Neural progenitor cell (in vitro differentiated cells): ENCODE measurements around the gene WBP1L. TPM values are rescaled to one million over a fixed set of nuclear protein-coding genes. Genes with fewer than 3 reads are reported as not detected.

Experiments used
- DNase-seq: peaks from one replicate; pipeline ENCODE4 v3.0.0-alpha.2; 2016; ENCODE audit warnings: low spot score
- H2AFZ ChIP-seq: fragments of 200-600 bp; sonication (generic); replicated peaks from 2 replicates; pipeline ENCODE4 v1.6.1; 2016; ENCODE audit warnings: antibody characterized with exemption
- H3F3A ChIP-seq: fragments of 200-600 bp; sonication (generic); 2 replicates; pipeline ENCODE4 v1.6.1; 2016; ENCODE audit warnings: antibody characterized with exemption, low read depth
- H3K27ac ChIP-seq: fragments of 200-600 bp; sonication (generic); 2 replicates; pipeline ENCODE4 v1.5.1; 2016; ENCODE audit warnings: mild to moderate bottlenecking
- H3K27me3 ChIP-seq: fragments of 200-600 bp; sonication (generic); 2 replicates; pipeline ENCODE4 v1.6.1; 2016; ENCODE audit warnings: mild to moderate bottlenecking, moderate library complexity
- H3K36me3 ChIP-seq: fragments of 200-600 bp; sonication (generic); 2 replicates; pipeline ENCODE4 v1.5.1; 2016
- H3K4me1 ChIP-seq: fragments of 200-600 bp; sonication (generic); 2 replicates; pipeline ENCODE4 v1.6.1; 2016; ENCODE audit warnings: mixed run types
- H3K4me2 ChIP-seq: fragments of 200-600 bp; sonication (generic); 2 replicates; pipeline ENCODE4 v1.6.1; 2016
- H3K4me3 ChIP-seq: fragments of 200-600 bp; sonication (generic); 2 replicates; pipeline ENCODE4 v1.5.1; 2016
- H3K79me2 ChIP-seq: fragments of 200-600 bp; sonication (generic); 2 replicates; pipeline ENCODE4 v1.6.1; 2016; ENCODE audit warnings: low read depth
- H3K9ac ChIP-seq: fragments of 200-600 bp; sonication (generic); 2 replicates; pipeline ENCODE4 v1.6.1; 2016
- H3K9me3 ChIP-seq: fragments of 200-600 bp; sonication (generic); 2 replicates; pipeline ENCODE4 v1.5.1; 2016; ENCODE audit warnings: low read depth
- H4K20me1 ChIP-seq: fragments of 200-600 bp; sonication (generic); 2 replicates; pipeline ENCODE4 v1.6.1; 2016; ENCODE audit warnings: low read depth
- H3K27ac Mint-ChIP-seq: 3 replicates; pipeline ENCODE4 v1.8.0; 2021; ENCODE audit warnings: mixed read lengths
- H3K27me3 Mint-ChIP-seq: 2 replicates; pipeline ENCODE4 v1.8.0; 2022; ENCODE audit warnings: low read depth, mild to moderate bottlenecking, inconsistent platforms, moderate library complexity, mixed read lengths; ENCODE audit not compliant: insufficient read depth
- H3K36me3 Mint-ChIP-seq: 3 replicates; pipeline ENCODE4 v1.8.0; 2021; ENCODE audit warnings: mixed read lengths
- H3K4me1 Mint-ChIP-seq: 3 replicates; pipeline ENCODE4 v1.8.0; 2021; ENCODE audit warnings: mixed read lengths
- H3K4me3 Mint-ChIP-seq: 3 replicates; pipeline ENCODE4 v1.8.0; 2021; ENCODE audit warnings: mild to moderate bottlenecking, moderate library complexity, mixed read lengths
- H3K9me3 Mint-ChIP-seq: 3 replicates; pipeline ENCODE4 v1.8.0; 2020; ENCODE audit warnings: mixed read lengths
- EZH2 ChIP-seq: fragments of 200-600 bp; sonication (generic); IDR thresholded peaks from 2 replicates; pipeline ENCODE4 v1.6.1; 2017; ENCODE audit warnings: antibody characterized with exemption, mild to moderate bottlenecking, moderate library complexity
- EZH2phosphoT487 ChIP-seq: fragments of 200-600 bp; sonication (generic); IDR thresholded peaks from 2 replicates; pipeline ENCODE4 v1.6.1; 2017; ENCODE audit warnings: antibody characterized with exemption
- total RNA-seq: library from RNA; depleted of rRNA; stranded (reverse); fragments of >200 nt; gene quantifications from 2 replicates; pipeline ENCODE4 v1.2.3, GENCODE V29; 2015; ENCODE audit warnings: low replicate concordance
- TF ChIP-seq, protein P1 (sequence below): fragments of 200-600 bp; sonication (generic); IDR thresholded peaks from 2 replicates; pipeline ENCODE4 v1.5.1; 2017; ENCODE audit warnings: antibody characterized with exemption, mild to moderate bottlenecking

The WBP1L gene
- total RNA-seq, 1 donor from 2014 or later = 21.1 TPM

DNA sequence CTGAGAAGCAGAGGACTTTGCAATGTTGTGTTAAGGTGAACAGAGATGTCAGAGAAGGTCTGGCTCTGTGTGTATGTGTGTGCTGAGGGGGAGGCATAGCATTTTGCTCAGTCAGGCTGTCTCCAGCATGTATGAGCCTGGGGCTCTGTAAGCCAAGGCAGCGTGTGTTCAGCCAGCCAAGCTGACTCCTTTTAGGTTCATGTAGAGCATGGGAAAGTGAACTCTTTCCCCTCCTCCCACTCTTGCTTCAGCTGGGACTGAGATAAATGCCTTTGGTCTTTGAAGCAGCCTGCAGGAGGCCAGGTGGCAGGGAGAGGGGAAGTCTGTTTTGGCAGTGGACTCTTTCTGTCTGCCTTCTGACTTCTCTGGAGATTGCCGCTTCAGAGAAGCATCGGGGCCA, 25.5 kb upstream of the WBP1L start:
- H3K79me2 ChIP-seq = peaks cover 91% of the 10 kb centered on the region
- H3K27me3 ChIP-seq = no peaks in the 10 kb centered on the region
- peak overlapping the region; percentile 51 for H3K27ac Mint-ChIP-seq
- peaks cover 46% of the 10 kb centered on the region for H3K4me1 Mint-ChIP-seq
- peak overlapping the region; percentile 65 for H3K4me3 Mint-ChIP-seq
- H3K36me3 Mint-ChIP-seq = peaks cover 10% of the 10 kb centered on the region
- no peak for TF ChIP-seq EZH2
- TF ChIP-seq EZH2phosphoT487 = no peak
- TF ChIP-seq, protein P1, sequence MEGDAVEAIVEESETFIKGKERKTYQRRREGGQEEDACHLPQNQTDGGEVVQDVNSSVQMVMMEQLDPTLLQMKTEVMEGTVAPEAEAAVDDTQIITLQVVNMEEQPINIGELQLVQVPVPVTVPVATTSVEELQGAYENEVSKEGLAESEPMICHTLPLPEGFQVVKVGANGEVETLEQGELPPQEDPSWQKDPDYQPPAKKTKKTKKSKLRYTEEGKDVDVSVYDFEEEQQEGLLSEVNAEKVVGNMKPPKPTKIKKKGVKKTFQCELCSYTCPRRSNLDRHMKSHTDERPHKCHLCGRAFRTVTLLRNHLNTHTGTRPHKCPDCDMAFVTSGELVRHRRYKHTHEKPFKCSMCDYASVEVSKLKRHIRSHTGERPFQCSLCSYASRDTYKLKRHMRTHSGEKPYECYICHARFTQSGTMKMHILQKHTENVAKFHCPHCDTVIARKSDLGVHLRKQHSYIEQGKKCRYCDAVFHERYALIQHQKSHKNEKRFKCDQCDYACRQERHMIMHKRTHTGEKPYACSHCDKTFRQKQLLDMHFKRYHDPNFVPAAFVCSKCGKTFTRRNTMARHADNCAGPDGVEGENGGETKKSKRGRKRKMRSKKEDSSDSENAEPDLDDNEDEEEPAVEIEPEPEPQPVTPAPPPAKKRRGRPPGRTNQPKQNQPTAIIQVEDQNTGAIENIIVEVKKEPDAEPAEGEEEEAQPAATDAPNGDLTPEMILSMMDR = no peak
- no peak overlapping the region for H3K9ac ChIP-seq
- peak overlapping the region; percentile 60 for H3K4me2 ChIP-seq
- H3K4me1 ChIP-seq = peaks cover 26% of the 10 kb centered on the region
- peak; percentile 35 for DNase-seq
- no peak overlapping the region for H2AFZ ChIP-seq
- no peaks in the 10 kb centered on the region for H3K9me3 ChIP-seq
- no peaks in the 10 kb centered on the region for H3K36me3 ChIP-seq
- no peak overlapping the region for H3K4me3 ChIP-seq
- peaks cover 40% of the 10 kb centered on the region for H3F3A ChIP-seq
- H3K27ac ChIP-seq = no peak overlapping the region
- H4K20me1 ChIP-seq = peaks cover 28% of the 10 kb centered on the region
- H3K9me3 Mint-ChIP-seq = no peaks in the 10 kb centered on the region
- no peaks in the 10 kb centered on the region for H3K27me3 Mint-ChIP-seq

- Histone ChIP-seq H3K36me3 (peaks cover 8% of the 10 kb centered on the region), H3K4me3 (no peak overlapping the region), H3K79me2 (peaks cover 99% of the 10 kb centered on the region), H3K27me3 (no peaks in the 10 kb centered on the region), H3F3A (peaks cover 31% of the 10 kb centered on the region), H2AFZ (no peak overlapping the region), H3K4me2 (no peak overlapping the region), H3K9ac (no peak overlapping the region), H3K9me3 (no peaks in the 10 kb centered on the region), H3K27ac (peak overlapping the region; percentile 45), H3K4me1 (peaks cover 23% of the 10 kb centered on the region), H4K20me1 (peaks cover 30% of the 10 kb centered on the region)
- Mint-ChIP-seq H3K27ac (peak overlapping the region; percentile 10), H3K9me3 (no peaks in the 10 kb centered on the region), H3K27me3 (no peaks in the 10 kb centered on the region), H3K4me1 (peaks cover 40% of the 10 kb centered on the region), H3K36me3 (peaks cover 18% of the 10 kb centered on the region), H3K4me3 (no peak overlapping the region)
- no peak for DNase-seq
- TF ChIP-seq, protein P1 = no peak
- TF ChIP-seq EZH2phosphoT487 (no peak), EZH2 (no peak)
These were observed 23.4 kb upstream of the WBP1L start for GRCh38 chr10:102720337-102720736.

DNA sequence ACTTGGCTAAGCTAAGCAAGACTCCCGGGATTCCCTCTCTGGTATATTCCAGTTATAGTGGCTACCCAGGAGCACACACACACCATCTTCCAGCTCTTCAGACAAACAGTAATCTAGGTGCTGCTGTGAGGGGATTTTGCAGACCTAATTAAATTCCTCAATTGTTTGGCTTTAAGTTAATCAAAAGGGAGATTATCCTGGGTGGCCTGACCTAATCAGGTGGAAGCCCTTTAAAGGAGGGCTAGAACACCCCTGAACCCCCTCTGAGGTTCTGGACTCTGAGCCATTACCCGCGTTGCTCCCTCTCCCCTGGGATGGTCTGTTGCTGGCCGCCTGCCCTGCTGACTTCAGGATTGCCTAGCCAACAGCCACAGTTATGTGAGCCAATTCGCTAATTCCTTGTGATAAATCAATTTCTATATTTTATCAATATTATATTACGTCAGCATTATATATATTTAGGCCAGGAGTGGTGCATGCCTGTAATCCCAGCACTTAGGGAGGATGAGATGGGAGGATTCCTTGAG, 22.9 kb upstream of the WBP1L start:
- Histone ChIP-seq H3K4me1 (peaks cover 18% of the 10 kb centered on the region), H3K36me3 (peaks cover 8% of the 10 kb centered on the region), H3K9me3 (no peaks in the 10 kb centered on the region), H2AFZ (no peak overlapping the region), H3K27me3 (no peaks in the 10 kb centered on the region), H3K4me3 (no peak overlapping the region), H3F3A (peaks cover 30% of the 10 kb centered on the region), H3K9ac (no peak overlapping the region), H3K4me2 (no peak overlapping the region), H3K79me2 (peaks cover 94% of the 10 kb centered on the region), H4K20me1 (peaks cover 25% of the 10 kb centered on the region), H3K27ac (peak overlapping the region; percentile 45)
- peaks cover 18% of the 10 kb centered on the region for H3K36me3 Mint-ChIP-seq
- H3K27me3 Mint-ChIP-seq = no peaks in the 10 kb centered on the region
- no peak overlapping the region for H3K4me3 Mint-ChIP-seq
- H3K9me3 Mint-ChIP-seq = no peaks in the 10 kb centered on the region
- peaks cover 37% of the 10 kb centered on the region for H3K4me1 Mint-ChIP-seq
- DNase-seq = peak; percentile 41
- TF ChIP-seq, protein P1 = no peak
- TF ChIP-seq EZH2phosphoT487 = no peak
- no peak for TF ChIP-seq EZH2
- H3K27ac Mint-ChIP-seq = peak overlapping the region; percentile 10
